Neural crest cell (in vitro differentiated cells): ENCODE results near the gene UQCRH. TPM values are rescaled to one million over a fixed set of nuclear protein-coding genes. Genes with fewer than 3 reads are reported as not detected.

Experiments
- DNase-seq: peaks from one replicate; pipeline ENCODE4 v3.0.0; 2021; ENCODE audit warnings: low read depth, mixed read lengths, low spot score
- H3K27ac Mint-ChIP-seq: one replicate; pipeline ENCODE4 v1.8.0; 2021; ENCODE audit warnings: mild to moderate bottlenecking, mixed read lengths; ENCODE audit not compliant: unreplicated experiment
- H3K27me3 Mint-ChIP-seq: 2 replicates; pipeline ENCODE4 v1.8.0; 2021; ENCODE audit warnings: low read depth, mild to moderate bottlenecking, mixed read lengths
- H3K36me3 Mint-ChIP-seq: 2 replicates; pipeline ENCODE4 v1.8.0; 2021; ENCODE audit warnings: low read depth, mild to moderate bottlenecking, mixed read lengths
- H3K4me1 Mint-ChIP-seq: 2 replicates; pipeline ENCODE4 v1.8.0; 2021; ENCODE audit warnings: mixed read lengths
- H3K4me3 Mint-ChIP-seq: one replicate; pipeline ENCODE4 v1.8.0; 2021; ENCODE audit warnings: mild to moderate bottlenecking, mixed read lengths
- H3K9me3 Mint-ChIP-seq: 2 replicates; pipeline ENCODE4 v1.8.0; 2021; ENCODE audit warnings: mixed read lengths
- CTCF ChIP-seq: fragments of 200-600 bp; sonication (generic); conservative IDR thresholded peaks from 2 replicates; pipeline ENCODE4 v1.5.0; 2021; ENCODE audit warnings: antibody characterized with exemption, mild to moderate bottlenecking
- total RNA-seq: library from RNA; stranded (reverse); gene quantifications from 2 replicates; pipeline ENCODE4 v1.2.1, GENCODE V29; 2021

The UQCRH gene
- total RNA-seq, 1 donor from 2014 or later: 325 TPM

- Mint-ChIP-seq H3K27ac (peak overlapping the region; percentile 100), H3K9me3 (no peaks in the 10 kb centered on the region), H3K4me3 (peak overlapping the region; percentile 99), H3K27me3 (no peaks in the 10 kb centered on the region), H3K36me3 (peaks cover 21% of the 10 kb centered on the region), H3K4me1 (peaks cover 45% of the 10 kb centered on the region)
- DNase-seq: no peak
- no peak for TF ChIP-seq CTCF
Observed at GRCh38 chr1:46300673-46301405, 2.7 kb upstream of the UQCRH start.

- H3K27ac Mint-ChIP-seq: peak overlapping the region; percentile 100
- DNase-seq: peak; percentile 14
- peaks cover 20% of the 10 kb centered on the region for H3K36me3 Mint-ChIP-seq
- no peak for TF ChIP-seq CTCF
- no peaks in the 10 kb centered on the region for H3K27me3 Mint-ChIP-seq
- peaks cover 49% of the 10 kb centered on the region for H3K4me1 Mint-ChIP-seq
- peak overlapping the region; percentile 99 for H3K4me3 Mint-ChIP-seq
- no peaks in the 10 kb centered on the region for H3K9me3 Mint-ChIP-seq
Observed at GRCh38 chr1:46301406-46301807, 2.1 kb upstream of the UQCRH start.

- H3K4me3 Mint-ChIP-seq: peak overlapping the region; percentile 99
- peaks cover 14% of the 10 kb centered on the region for H3K36me3 Mint-ChIP-seq
- peak; percentile 47 for DNase-seq
- H3K27me3 Mint-ChIP-seq: no peaks in the 10 kb centered on the region
- no peaks in the 10 kb centered on the region for H3K9me3 Mint-ChIP-seq
- peak; percentile 20 for TF ChIP-seq CTCF
- H3K4me1 Mint-ChIP-seq: peaks cover 49% of the 10 kb centered on the region
- H3K27ac Mint-ChIP-seq: peak overlapping the region; percentile 100
Observed at GRCh38 chr1:46301808-46302640, 1.5 kb upstream of the UQCRH start.

GRCh38 chr1:46302641-46303037, 859 bp upstream of the UQCRH start:
- H3K27me3 Mint-ChIP-seq: no peaks in the 10 kb centered on the region
- peak overlapping the region; percentile 99 for H3K4me3 Mint-ChIP-seq
- peak overlapping the region; percentile 100 for H3K27ac Mint-ChIP-seq
- H3K36me3 Mint-ChIP-seq: peaks cover 10% of the 10 kb centered on the region
- no peak for TF ChIP-seq CTCF
- peaks cover 53% of the 10 kb centered on the region for H3K4me1 Mint-ChIP-seq
- H3K9me3 Mint-ChIP-seq: no peaks in the 10 kb centered on the region
- DNase-seq: no peak

- H3K27me3 Mint-ChIP-seq: no peaks in the 10 kb centered on the region
- H3K9me3 Mint-ChIP-seq: no peaks in the 10 kb centered on the region
- no peak for TF ChIP-seq CTCF
- peaks cover 43% of the 10 kb centered on the region for H3K4me1 Mint-ChIP-seq
- H3K36me3 Mint-ChIP-seq: peaks cover 4% of the 10 kb centered on the region
- DNase-seq: no peak
- H3K4me3 Mint-ChIP-seq: peak overlapping the region; percentile 99
- H3K27ac Mint-ChIP-seq: peak overlapping the region; percentile 100
Observed at GRCh38 chr1:46303872-46304326, 401 bp downstream of the UQCRH start.
